GM18858 (cell line): ENCODE data around the gene SLC43A3.
A peak's percentile ranks its signal among the peaks of the same experiment; 100 is the strongest.

ENCODE experiments used
- ATAC-seq: cut with Tn5 transposase; IDR thresholded peaks from one replicate; pipeline ENCODE4 v1.9.1; 2021; ENCODE audit not compliant: unreplicated experiment

The SLC43A3 gene

GRCh38 chr11:57426929-57427726 is at the start of gene SLC43A3:
Gene SLC43A3 (minus strand): TSS chr11:57427121. CDS start chr11:57426172, 949 bp downstream.
- peak; percentile 40 for ATAC-seq

- ATAC-seq: no peak
Measured at GRCh38 chr11:57476047-57476756, 49.3 kb upstream of the SLC43A3 start.

DNA sequence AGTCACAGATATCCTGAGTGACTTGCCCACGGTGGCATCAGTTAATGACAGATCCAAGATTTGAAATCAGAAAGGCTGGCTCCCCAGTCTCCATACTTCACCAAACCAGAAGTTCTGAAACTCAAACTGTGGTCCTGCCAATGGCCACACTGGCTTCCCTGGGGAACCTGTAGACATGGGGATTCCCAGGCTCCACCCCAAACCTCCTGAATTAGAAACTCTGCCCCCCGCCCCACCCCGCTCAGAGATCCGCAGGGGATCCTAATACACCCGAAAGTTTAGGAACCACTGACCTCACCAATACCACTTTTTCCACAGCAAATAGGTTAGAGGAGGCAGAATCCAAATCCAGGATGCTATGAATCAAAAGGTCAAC is 48.7 kb upstream of the SLC43A3 start:
- no peak for ATAC-seq

- ATAC-seq: no peak
Measured at GRCh38 chr11:57475191-57475590, 48.3 kb upstream of the SLC43A3 start.

GRCh38 chr11:57474803-57475115 is 47.8 kb upstream of the SLC43A3 start:
- ATAC-seq: no peak

DNA sequence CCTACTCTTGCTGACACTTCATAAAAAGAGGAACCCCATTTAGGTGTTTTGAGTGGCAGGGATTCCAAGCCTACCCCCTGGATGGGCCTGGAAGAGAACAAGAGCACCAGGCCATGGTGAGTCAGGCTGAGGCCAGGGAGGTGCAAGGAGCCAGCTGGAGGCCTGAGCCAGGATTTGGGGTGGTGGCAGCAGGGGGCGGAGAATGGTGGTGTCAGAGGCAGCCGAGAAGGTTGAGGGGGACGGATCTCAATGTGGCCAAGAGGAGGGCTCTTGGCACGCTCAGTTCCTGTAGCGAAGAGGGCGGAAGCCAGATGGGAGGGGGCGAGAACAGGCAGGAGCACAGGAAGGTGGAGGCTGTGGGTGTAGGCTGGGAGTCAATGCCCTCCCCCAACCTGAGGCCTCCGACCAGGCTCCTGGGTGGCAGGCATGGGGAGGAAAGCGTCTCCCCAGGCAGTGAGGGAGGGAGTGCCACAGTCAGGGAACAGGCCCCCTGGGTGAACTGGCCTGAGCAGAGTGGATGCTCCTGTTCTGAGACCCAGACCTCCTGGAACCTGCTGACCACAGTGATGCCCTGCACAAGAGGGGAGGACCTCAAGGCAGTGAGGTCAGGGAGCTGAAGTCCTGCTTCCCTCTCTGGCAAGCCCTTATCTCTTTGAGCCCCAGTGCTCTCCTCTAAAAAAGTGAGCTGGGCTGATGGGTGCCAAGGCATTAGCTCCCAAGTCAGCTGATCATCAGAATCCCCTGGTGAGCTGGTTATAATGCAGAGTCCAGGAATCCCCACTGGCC is 47.3 kb upstream of the SLC43A3 start:
- ATAC-seq: peak; percentile 29

DNA sequence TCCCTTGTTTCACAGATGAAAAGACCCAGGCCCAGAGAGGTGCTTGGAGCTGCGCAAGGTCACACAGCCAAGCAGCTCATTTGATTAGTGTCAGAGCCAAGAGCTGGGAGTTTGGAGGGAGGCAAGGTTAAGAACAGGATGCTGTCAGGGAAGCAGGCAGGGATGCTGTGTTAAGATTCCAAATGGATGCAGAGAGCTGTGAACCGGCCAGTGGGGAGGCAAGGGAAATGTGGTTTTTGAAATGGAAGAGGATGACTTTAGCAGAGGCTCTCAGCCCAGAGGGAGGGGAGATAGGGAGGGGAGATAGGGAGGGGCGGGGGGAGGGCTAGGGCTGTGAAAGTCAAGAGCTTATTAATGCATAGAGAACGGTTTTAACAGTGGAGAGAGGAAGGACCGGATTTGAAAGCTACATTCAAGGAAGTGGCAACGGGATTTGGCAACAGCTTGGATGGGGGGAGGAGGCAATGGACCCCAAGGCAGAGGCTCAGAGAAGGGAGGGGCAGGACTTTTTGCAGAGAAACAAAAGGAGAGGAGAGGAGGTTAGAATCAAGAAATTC is 46.4 kb upstream of the SLC43A3 start:
- no peak for ATAC-seq

DNA sequence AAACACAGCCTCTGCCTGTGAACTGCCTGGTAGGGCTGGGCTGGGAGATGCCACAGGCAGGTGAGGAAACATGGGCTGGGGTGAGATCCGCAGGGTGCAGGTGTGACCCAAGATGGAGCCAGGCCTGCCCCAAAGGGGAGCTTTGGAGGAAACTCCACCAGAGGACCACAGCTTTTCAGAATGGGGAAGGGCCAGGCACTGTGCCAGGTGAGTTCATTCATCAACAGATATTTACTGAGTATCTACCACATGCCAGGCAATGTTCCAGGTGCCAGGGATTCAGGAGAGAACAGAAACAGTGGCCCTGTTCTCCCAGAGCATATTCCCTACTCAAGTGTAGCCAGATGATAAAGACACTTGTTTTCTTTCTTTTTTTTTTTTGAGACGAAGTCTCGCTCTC is 44.6 kb upstream of the SLC43A3 start:
- ATAC-seq: no peak

GRCh38 chr11:57469268-57469667 is 42.3 kb upstream of the SLC43A3 start:
- no peak for ATAC-seq

GRCh38 chr11:57468276-57468675 is 41.4 kb upstream of the SLC43A3 start:
- ATAC-seq: no peak

DNA sequence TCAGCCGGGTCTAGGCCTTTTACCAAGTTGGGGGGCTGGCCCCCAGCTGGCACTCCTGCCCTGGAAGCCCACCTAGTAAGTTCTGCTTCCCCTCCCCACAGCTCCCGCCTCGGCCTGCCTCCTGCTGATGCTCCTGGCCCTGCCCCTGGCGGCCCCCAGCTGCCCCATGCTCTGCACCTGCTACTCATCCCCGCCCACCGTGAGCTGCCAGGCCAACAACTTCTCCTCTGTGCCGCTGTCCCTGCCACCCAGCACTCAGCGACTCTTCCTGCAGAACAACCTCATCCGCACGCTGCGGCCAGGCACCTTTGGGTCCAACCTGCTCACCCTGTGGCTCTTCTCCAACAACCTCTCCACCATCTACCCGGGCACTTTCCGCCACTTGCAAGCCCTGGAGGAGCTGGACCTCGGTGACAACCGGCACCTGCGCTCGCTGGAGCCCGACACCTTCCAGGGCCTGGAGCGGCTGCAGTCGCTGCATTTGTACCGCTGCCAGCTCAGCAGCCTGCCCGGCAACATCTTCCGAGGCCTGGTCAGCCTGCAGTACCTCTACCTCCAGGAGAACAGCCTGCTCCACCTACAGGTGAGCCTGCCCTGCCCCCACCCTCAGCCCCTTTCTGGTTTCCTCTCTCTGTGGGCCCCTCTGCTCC is 40.7 kb upstream of the SLC43A3 start:
- no peak for ATAC-seq

DNA sequence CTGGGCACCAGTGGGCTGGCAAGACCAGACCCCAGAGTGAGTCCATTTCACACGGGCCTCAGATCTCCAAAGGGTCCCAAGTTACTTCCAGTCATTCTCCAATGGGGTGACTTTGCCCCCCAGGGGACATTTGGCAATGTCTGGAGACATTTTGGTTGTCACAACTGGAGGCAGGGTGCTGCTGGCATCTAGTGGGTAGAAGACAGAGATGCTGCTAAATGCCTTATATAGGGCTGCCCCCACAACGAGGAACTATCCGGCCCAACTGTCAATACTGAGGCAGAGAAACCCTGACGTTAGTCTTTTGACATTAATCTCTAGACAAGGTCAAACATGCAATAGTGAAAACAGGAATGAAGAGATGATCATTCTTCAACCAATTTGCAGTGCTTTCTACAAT is 39.8 kb upstream of the SLC43A3 start:
- ATAC-seq: no peak

- no peak for ATAC-seq
Measured at GRCh38 chr11:57464539-57465181, 37.7 kb upstream of the SLC43A3 start.

DNA sequence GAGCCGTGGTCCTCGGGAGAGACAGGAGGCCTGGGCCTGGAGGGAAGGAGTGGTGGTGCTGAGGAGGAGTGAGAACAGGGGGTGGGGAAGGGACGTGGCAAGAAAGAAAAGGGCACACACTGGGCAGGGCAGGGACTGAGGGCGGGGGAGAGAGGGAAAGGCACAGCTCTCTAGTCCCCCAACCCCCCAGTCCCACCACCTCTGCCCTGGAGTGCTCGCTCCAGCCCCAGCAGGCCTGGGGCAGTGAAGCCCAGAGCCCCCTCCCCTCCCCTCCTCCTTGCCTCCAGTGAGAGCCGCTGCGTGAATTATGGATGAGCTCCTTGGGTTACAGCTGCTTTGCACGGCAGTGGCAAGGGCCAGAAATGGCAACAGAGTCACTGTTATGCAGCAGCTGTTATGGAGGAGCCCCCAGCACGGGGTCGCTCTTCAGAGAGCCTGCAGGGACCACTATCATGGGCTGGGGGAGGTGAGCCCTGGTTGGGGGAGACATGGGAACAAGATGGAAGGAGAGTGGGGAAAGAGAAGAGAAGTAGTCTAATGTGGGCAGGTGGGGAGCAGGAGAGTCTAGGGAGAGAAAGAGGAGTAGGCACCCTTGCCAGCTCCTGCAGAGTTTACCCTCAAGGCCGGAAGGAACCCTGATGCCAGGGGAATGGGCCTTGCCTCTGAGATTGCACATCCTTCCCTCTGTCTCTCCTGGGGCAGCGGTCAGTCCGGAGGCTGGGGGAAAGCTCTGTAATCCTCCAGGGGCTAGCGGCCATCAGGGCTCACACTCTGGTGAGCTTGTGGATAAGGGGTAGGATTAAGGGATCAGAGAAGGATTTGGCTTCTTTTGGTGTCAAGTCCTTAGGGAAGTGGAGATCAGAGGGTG is 37.0 kb upstream of the SLC43A3 start:
- ATAC-seq: no peak

DNA sequence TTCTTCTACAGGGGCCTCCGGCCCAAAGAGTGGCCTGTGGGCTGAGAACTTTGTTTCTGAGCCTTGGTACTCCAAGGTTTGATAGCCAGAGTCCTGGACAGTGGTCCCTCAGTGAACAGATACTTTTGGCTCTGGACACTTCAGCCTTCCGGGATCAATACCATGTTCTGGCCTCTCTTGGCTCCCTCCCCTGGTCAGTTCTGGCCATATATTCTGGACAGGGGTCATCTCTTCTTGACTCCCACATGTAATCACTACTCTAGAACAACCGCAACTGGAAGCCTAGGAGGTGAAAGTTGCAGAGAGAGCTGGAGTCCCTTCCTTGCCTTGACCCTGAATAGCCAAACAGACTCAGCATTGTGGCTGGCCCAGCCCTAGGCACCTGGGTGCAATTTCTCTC is 35.7 kb upstream of the SLC43A3 start:
- no peak for ATAC-seq

- ATAC-seq: no peak
Measured at GRCh38 chr11:57461841-57462489, 35.0 kb upstream of the SLC43A3 start.

DNA sequence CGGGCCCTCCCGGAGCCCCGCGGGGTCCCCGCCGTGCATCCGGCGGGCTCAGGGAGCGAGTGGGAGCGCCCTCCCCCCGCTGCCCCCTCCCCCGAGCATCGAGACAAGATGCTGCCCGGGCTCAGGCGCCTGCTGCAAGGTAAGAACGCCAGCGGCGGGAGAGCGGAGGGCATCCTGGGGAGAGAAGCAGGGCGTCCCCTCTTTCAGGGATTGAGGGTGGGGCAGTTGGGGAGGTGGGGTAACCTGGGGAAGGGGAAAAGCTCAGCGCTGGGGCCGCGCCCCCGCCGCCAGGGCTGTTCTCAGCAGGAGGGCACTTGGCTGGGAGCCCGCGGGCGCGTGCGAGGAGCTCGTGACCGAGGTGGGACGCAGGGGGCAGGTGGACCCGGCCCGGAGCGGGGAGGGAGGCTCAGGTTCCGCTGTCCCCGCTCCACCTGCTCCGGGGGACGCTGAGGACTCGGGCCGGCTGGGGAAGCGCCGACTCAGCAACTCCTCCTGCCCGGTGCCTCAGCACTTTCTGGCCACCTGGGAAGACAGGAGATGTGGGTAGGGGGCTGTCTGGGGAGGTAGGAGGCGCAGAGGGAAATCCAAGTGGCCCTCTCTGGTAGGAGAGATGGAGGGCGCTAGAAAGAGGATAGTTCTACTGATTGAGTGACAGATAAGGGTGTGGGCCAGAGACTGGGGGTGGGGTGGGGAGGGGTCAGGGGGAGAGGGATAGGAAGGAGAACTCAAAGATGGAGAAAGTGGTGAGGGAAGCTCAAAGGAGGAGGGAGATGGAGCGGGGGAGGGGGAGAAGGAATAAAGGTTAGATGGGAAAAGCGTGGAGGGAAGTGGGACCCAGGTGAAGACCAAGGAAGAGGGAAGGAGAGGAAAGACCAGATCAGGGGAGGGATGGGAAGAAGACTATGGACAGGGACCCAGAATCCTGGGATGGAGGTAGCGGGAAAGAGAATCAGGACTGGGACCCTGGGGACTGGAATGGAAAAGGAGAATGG is 34.1 kb upstream of the SLC43A3 start:
- ATAC-seq: no peak
